ENCODE results near the gene RARS2. TPM values are rescaled to one million over a fixed set of nuclear protein-coding genes. Genes with fewer than 3 reads are reported as not detected.

RARS2 gene
- total and polyA plus RNA-seq, 12 donors: 26.1 to 92.8 (median 60.5) TPM

GRCh38 chr6:87541041-87541440, 48.7 kb downstream of the RARS2 start:
- intact Hi-C loops (cut with DNase I): no loop called here
- H3K9me3 ChIP-seq (replicated peaks in 1 of 3): no peaks in the 10 kb centered on the region
- H3K27ac ChIP-seq: peak overlapping the region in 2 of 5 donors; percentile 30 to 57
- no peak for DNase-seq
- TF ChIP-seq CTCF (IDR thresholded peaks at IDR 0.05) (no peak), POLR2A (IDR thresholded peaks at IDR 0.05) (no peak)
- no peaks in the 10 kb centered on the region for H3K27me3 ChIP-seq
- H3K4me3 ChIP-seq: no peak overlapping the region
- H3K36me3 ChIP-seq (replicated peaks in 1 of 2): peaks cover 0 to 26% of the 10 kb centered on the region in 2 donors
- H3K4me1 ChIP-seq (replicated peaks in 1 of 2): peaks cover 0 to 20% of the 10 kb centered on the region in 2 donors
- 70 to 81% (median 77%) methylated on average over 1 of the region's 1 CpG for WGBS, 4 donors

DNA sequence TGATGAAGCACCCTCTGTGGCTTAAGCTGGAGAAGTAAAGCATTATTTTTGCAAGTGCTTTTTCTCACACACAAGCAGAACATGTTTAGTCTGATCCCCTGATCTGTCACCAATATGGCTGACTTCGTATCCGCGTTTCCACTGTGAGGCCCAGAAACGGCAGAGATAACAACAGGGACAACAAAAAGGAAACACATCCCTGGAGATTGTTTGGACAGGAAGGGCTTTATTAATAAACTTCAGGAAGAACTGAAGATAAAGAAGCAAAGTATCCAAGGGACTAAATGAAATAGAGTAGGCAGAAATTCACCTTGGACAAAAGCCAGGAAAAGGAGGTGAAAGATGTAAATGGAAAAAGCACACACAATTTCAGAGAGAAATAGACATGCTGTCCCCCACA, 49.2 kb downstream of the RARS2 start:
- WGBS, 4 donors: 29 to 42% (median 40%) methylated on average over 4 of the region's 4 CpGs
- peak overlapping the region in 2 of 5 donors; percentile 53 to 57 for H3K27ac ChIP-seq
- intact Hi-C loops (cut with DNase I): no loop called here

GRCh38 chr6:87539554-87539953, 50.2 kb downstream of the RARS2 start:
- intact Hi-C loops (cut with DNase I): no loop called here
- peak overlapping the region in 1 of 5 donors; percentile 57 for H3K27ac ChIP-seq
- TF ChIP-seq CTCF (IDR thresholded peaks at IDR 0.05) (no peak), POLR2A (IDR thresholded peaks at IDR 0.05) (no peak)
- H3K27me3 ChIP-seq: no peaks in the 10 kb centered on the region
- 65 to 89% (median 85%) methylated on average over 6 of the region's 6 CpGs for WGBS, 4 donors
- DNase-seq: no peak
- H3K9me3 ChIP-seq (replicated peaks in 1 of 3): no peaks in the 10 kb centered on the region
- H3K36me3 ChIP-seq (replicated peaks in 1 of 2): peaks cover 0 to 19% of the 10 kb centered on the region in 2 donors
- H3K4me3 ChIP-seq: no peak overlapping the region
- peaks cover 7 to 35% of the 10 kb centered on the region in 2 donors for H3K4me1 ChIP-seq (replicated peaks in 1 of 2)

More for the DNA sequence above, 49.2 kb downstream of the RARS2 start:
- Histone ChIP-seq H3K27me3 (no peaks in the 10 kb centered on the region), H3K4me3 (no peak overlapping the region), H3K36me3 (replicated peaks in 1 of 2) (peaks cover 0 to 26% of the 10 kb centered on the region in 2 donors), H3K4me1 (replicated peaks in 1 of 2) (peaks cover 4 to 26% of the 10 kb centered on the region in 2 donors), H3K9me3 (replicated peaks in 1 of 3) (no peaks in the 10 kb centered on the region)
- TF ChIP-seq POLR2A (IDR thresholded peaks at IDR 0.05): no peak
- TF ChIP-seq CTCF (IDR thresholded peaks at IDR 0.05): no peak
- DNase-seq: peak in 3 of 7 donors; percentile 29 to 37 (median 34)

GRCh38 chr6:87538510-87539260, 51.1 kb downstream of the RARS2 start:
- H3K27me3 ChIP-seq: no peaks in the 10 kb centered on the region
- TF ChIP-seq CTCF (IDR thresholded peaks at IDR 0.05): no peak
- 32 to 69% (median 56%) methylated on average over 1 of the region's 1 CpG for WGBS, 4 donors
- DNase-seq: no peak
- H3K4me1 ChIP-seq (replicated peaks in 1 of 2): peaks cover 14 to 44% of the 10 kb centered on the region in 2 donors
- H3K9me3 ChIP-seq (replicated peaks in 1 of 3): no peaks in the 10 kb centered on the region
- no peak overlapping the region for H3K4me3 ChIP-seq
- peaks cover 0 to 14% of the 10 kb centered on the region in 2 donors for H3K36me3 ChIP-seq (replicated peaks in 1 of 2)
- no peak overlapping the region for H3K27ac ChIP-seq
- intact Hi-C loops (cut with DNase I): no loop called here
